ENCODE measurements around the gene YLPM1.

GRCh38 chr14:74840603-74841030 lies 77.5 kb downstream of the YLPM1 start:
- TF ChIP-seq CTCF (IDR thresholded peaks at IDR 0.05) (no peak), EZH2 (IDR thresholded peaks at IDR 0.05) (no peak)

All from neural progenitor cell (in vitro differentiated cells).